ENCODE data around the gene NUDT14. TPM values are rescaled to one million over a fixed set of nuclear protein-coding genes. Genes with fewer than 3 reads are reported as not detected.

Gene NUDT14
- total and polyA plus RNA-seq, 2 donors from 2014 or later: 48.6 to 59.1 TPM

GRCh38 chr14:105179191-105179590, 1.9 kb downstream of the NUDT14 start:
- FAIRE-seq: no peak
- Histone ChIP-seq H3K27me3 (ENCODE audit: control insufficient read depth, insufficient read depth, low read length) (no peaks in the 10 kb centered on the region), H3K27ac (ENCODE audit: low read depth in 2 of 2, low read length in 2 of 2) (no peak overlapping the region), H3K4me3 (ENCODE audit: low read length in 3 of 3) (no peak overlapping the region), H3K9ac (ENCODE audit: low read length in 3 of 3) (no peak overlapping the region), H3K9me3 (ENCODE audit: control insufficient read depth in 2 of 3, insufficient read depth in 1 of 3, low read length in 3 of 3) (no peaks in the 10 kb centered on the region), H3K36me3 (ENCODE audit: control insufficient read depth in 2 of 3, insufficient read depth in 3 of 3, low read length in 3 of 3) (no peaks in the 10 kb centered on the region), H3K4me1 (ENCODE audit: control insufficient read depth in 2 of 3, insufficient read depth in 2 of 3, low read depth in 1 of 3, low read length in 3 of 3) (peaks cover 0 to 12% (median 0%) of the 10 kb centered on the region in 3 donors)
- intact Hi-C loops (cut with DNase I): no loop called here
- no peak for DNase-seq
- TF ChIP-seq CTCF (IDR thresholded peaks at IDR 0.05; ENCODE audit: borderline replicate concordance, extremely low read depth, insufficient read depth): no peak

GRCh38 chr14:105178868-105179140, 2.3 kb downstream of the NUDT14 start:
- intact Hi-C loops (cut with DNase I): no loop called here
- no peak for FAIRE-seq
- Histone ChIP-seq H3K27ac (ENCODE audit: low read depth in 2 of 2, low read length in 2 of 2) (no peak overlapping the region), H3K4me3 (ENCODE audit: low read length in 3 of 3) (no peak overlapping the region), H3K9me3 (ENCODE audit: control insufficient read depth in 2 of 3, insufficient read depth in 1 of 3, low read length in 3 of 3) (no peaks in the 10 kb centered on the region), H3K36me3 (ENCODE audit: control insufficient read depth in 2 of 3, insufficient read depth in 3 of 3, low read length in 3 of 3) (no peaks in the 10 kb centered on the region), H3K27me3 (ENCODE audit: control insufficient read depth, insufficient read depth, low read length) (no peaks in the 10 kb centered on the region), H3K9ac (ENCODE audit: low read length in 3 of 3) (no peak overlapping the region), H3K4me1 (ENCODE audit: control insufficient read depth in 2 of 3, insufficient read depth in 2 of 3, low read depth in 1 of 3, low read length in 3 of 3) (peaks cover 0 to 12% (median 0%) of the 10 kb centered on the region in 3 donors)
- no peak for TF ChIP-seq CTCF (IDR thresholded peaks at IDR 0.05; ENCODE audit: borderline replicate concordance, extremely low read depth, insufficient read depth)
- DNase-seq: no peak

- TF ChIP-seq CTCF (IDR thresholded peaks at IDR 0.05; ENCODE audit: borderline replicate concordance, extremely low read depth, insufficient read depth): no peak
- DNase-seq: no peak
- H3K9ac ChIP-seq (ENCODE audit: low read length in 3 of 3): no peak overlapping the region
- H3K4me1 ChIP-seq (ENCODE audit: control insufficient read depth in 2 of 3, insufficient read depth in 2 of 3, low read depth in 1 of 3, low read length in 3 of 3): peaks cover 0 to 12% (median 0%) of the 10 kb centered on the region in 3 donors
- intact Hi-C loops (cut with DNase I): no loop called here
- H3K27me3 ChIP-seq (ENCODE audit: control insufficient read depth, insufficient read depth, low read length): no peaks in the 10 kb centered on the region
- no peak overlapping the region for H3K4me3 ChIP-seq (ENCODE audit: low read length in 3 of 3)
- no peaks in the 10 kb centered on the region for H3K36me3 ChIP-seq (ENCODE audit: control insufficient read depth in 2 of 3, insufficient read depth in 3 of 3, low read length in 3 of 3)
- H3K27ac ChIP-seq (ENCODE audit: low read depth in 2 of 2, low read length in 2 of 2): no peak overlapping the region
- no peak for FAIRE-seq
- H3K9me3 ChIP-seq (ENCODE audit: control insufficient read depth in 2 of 3, insufficient read depth in 1 of 3, low read length in 3 of 3): no peaks in the 10 kb centered on the region
Observed at GRCh38 chr14:105178069-105178867, 2.8 kb downstream of the NUDT14 start.

GRCh38 chr14:105177082-105177481, 4.0 kb downstream of the NUDT14 start:
- Histone ChIP-seq H3K4me1 (ENCODE audit: control insufficient read depth in 2 of 3, insufficient read depth in 2 of 3, low read depth in 1 of 3, low read length in 3 of 3) (peaks cover 0 to 12% (median 0%) of the 10 kb centered on the region in 3 donors), H3K9ac (ENCODE audit: low read length in 3 of 3) (no peak overlapping the region), H3K9me3 (ENCODE audit: control insufficient read depth in 2 of 3, insufficient read depth in 1 of 3, low read length in 3 of 3) (no peaks in the 10 kb centered on the region), H3K27me3 (ENCODE audit: control insufficient read depth, insufficient read depth, low read length) (no peaks in the 10 kb centered on the region), H3K36me3 (ENCODE audit: control insufficient read depth in 2 of 3, insufficient read depth in 3 of 3, low read length in 3 of 3) (no peaks in the 10 kb centered on the region), H3K27ac (ENCODE audit: low read depth in 2 of 2, low read length in 2 of 2) (no peak overlapping the region), H3K4me3 (ENCODE audit: low read length in 3 of 3) (no peak overlapping the region)
- DNase-seq (no peak), FAIRE-seq (no peak)
- intact Hi-C loops (cut with DNase I): no loop called here
- no peak for TF ChIP-seq CTCF (IDR thresholded peaks at IDR 0.05; ENCODE audit: borderline replicate concordance, extremely low read depth, insufficient read depth)

Data from kidney (tissue), 14 donors.